ENCODE measurements around the gene ARHGAP24. TPM values are rescaled to one million over a fixed set of nuclear protein-coding genes. Genes with fewer than 3 reads are reported as not detected.

The ARHGAP24 gene
- total and polyA plus RNA-seq, 2 donors from 2014 or later: 78.1 to 94.7 TPM

GRCh38 chr4:85476381-85476780 lies 1.4 kb downstream of the ARHGAP24 start:
- H3K36me3 ChIP-seq (ENCODE audit: control insufficient read depth in 2 of 3, insufficient read depth in 3 of 3, low read length in 3 of 3): no peaks in the 10 kb centered on the region
- intact Hi-C loops (cut with DNase I): no loop called here
- H3K4me3 ChIP-seq (ENCODE audit: low read length in 3 of 3): no peak overlapping the region
- TF ChIP-seq, protein P1, sequence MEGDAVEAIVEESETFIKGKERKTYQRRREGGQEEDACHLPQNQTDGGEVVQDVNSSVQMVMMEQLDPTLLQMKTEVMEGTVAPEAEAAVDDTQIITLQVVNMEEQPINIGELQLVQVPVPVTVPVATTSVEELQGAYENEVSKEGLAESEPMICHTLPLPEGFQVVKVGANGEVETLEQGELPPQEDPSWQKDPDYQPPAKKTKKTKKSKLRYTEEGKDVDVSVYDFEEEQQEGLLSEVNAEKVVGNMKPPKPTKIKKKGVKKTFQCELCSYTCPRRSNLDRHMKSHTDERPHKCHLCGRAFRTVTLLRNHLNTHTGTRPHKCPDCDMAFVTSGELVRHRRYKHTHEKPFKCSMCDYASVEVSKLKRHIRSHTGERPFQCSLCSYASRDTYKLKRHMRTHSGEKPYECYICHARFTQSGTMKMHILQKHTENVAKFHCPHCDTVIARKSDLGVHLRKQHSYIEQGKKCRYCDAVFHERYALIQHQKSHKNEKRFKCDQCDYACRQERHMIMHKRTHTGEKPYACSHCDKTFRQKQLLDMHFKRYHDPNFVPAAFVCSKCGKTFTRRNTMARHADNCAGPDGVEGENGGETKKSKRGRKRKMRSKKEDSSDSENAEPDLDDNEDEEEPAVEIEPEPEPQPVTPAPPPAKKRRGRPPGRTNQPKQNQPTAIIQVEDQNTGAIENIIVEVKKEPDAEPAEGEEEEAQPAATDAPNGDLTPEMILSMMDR (IDR thresholded peaks at IDR 0.05; ENCODE audit: borderline replicate concordance, extremely low read depth, insufficient read depth): no peak
- FAIRE-seq (no peak), DNase-seq (no peak)
- no peaks in the 10 kb centered on the region for H3K4me1 ChIP-seq (ENCODE audit: control insufficient read depth in 2 of 3, insufficient read depth in 2 of 3, low read depth in 1 of 3, low read length in 3 of 3)
- H3K27ac ChIP-seq (ENCODE audit: low read depth in 2 of 2, low read length in 2 of 2): no peak overlapping the region
- H3K27me3 ChIP-seq (ENCODE audit: control insufficient read depth, insufficient read depth, low read length): no peaks in the 10 kb centered on the region
- H3K9ac ChIP-seq (ENCODE audit: low read length in 3 of 3): no peak overlapping the region
- no peaks in the 10 kb centered on the region for H3K9me3 ChIP-seq (ENCODE audit: control insufficient read depth in 2 of 3, insufficient read depth in 1 of 3, low read length in 3 of 3)

- no peak overlapping the region for H3K27ac ChIP-seq (ENCODE audit: low read depth in 2 of 2, low read length in 2 of 2)
- H3K9ac ChIP-seq (ENCODE audit: low read length in 3 of 3): no peak overlapping the region
- H3K4me3 ChIP-seq (ENCODE audit: low read length in 3 of 3): no peak overlapping the region
- H3K4me1 ChIP-seq (ENCODE audit: control insufficient read depth in 2 of 3, insufficient read depth in 2 of 3, low read depth in 1 of 3, low read length in 3 of 3): no peaks in the 10 kb centered on the region
- H3K27me3 ChIP-seq (ENCODE audit: control insufficient read depth, insufficient read depth, low read length): no peaks in the 10 kb centered on the region
- no peaks in the 10 kb centered on the region for H3K9me3 ChIP-seq (ENCODE audit: control insufficient read depth in 2 of 3, insufficient read depth in 1 of 3, low read length in 3 of 3)
- intact Hi-C loops (cut with DNase I): no loop called here
- no peaks in the 10 kb centered on the region for H3K36me3 ChIP-seq (ENCODE audit: control insufficient read depth in 2 of 3, insufficient read depth in 3 of 3, low read length in 3 of 3)
- DNase-seq: no peak
- TF ChIP-seq, protein P1 (IDR thresholded peaks at IDR 0.05; ENCODE audit: borderline replicate concordance, extremely low read depth, insufficient read depth): no peak
- no peak for FAIRE-seq
Measured at GRCh38 chr4:85477534-85477933, 2.6 kb downstream of the ARHGAP24 start.

- DNase-seq (no peak), FAIRE-seq (no peak)
- H3K27ac ChIP-seq (ENCODE audit: low read depth in 2 of 2, low read length in 2 of 2): no peak overlapping the region
- TF ChIP-seq, protein P1 (IDR thresholded peaks at IDR 0.05; ENCODE audit: borderline replicate concordance, extremely low read depth, insufficient read depth): no peak
- no peaks in the 10 kb centered on the region for H3K4me1 ChIP-seq (ENCODE audit: control insufficient read depth in 2 of 3, insufficient read depth in 2 of 3, low read depth in 1 of 3, low read length in 3 of 3)
- no peak overlapping the region for H3K4me3 ChIP-seq (ENCODE audit: low read length in 3 of 3)
- no peak overlapping the region for H3K9ac ChIP-seq (ENCODE audit: low read length in 3 of 3)
- H3K9me3 ChIP-seq (ENCODE audit: control insufficient read depth in 2 of 3, insufficient read depth in 1 of 3, low read length in 3 of 3): no peaks in the 10 kb centered on the region
- intact Hi-C loops (cut with DNase I): no loop called here
- no peaks in the 10 kb centered on the region for H3K27me3 ChIP-seq (ENCODE audit: control insufficient read depth, insufficient read depth, low read length)
- H3K36me3 ChIP-seq (ENCODE audit: control insufficient read depth in 2 of 3, insufficient read depth in 3 of 3, low read length in 3 of 3): no peaks in the 10 kb centered on the region
Measured at GRCh38 chr4:85478576-85478975, 3.6 kb downstream of the ARHGAP24 start.
